Vagina (tissue), 2 donors: ENCODE data around the gene HRH4. TPM values are rescaled to one million over a fixed set of nuclear protein-coding genes. Genes with fewer than 3 reads are reported as not detected.

Experiments used
- DNase-seq, 2 donors: peaks; one replicate each; pipeline ENCODE4 v3.0.0-alpha.2; 2017; ENCODE audit errors: extremely low spot score in 2 of 2
- H3K27ac ChIP-seq: fragments of 200-600 bp; sonication (generic); one replicate; pipeline ENCODE4 v1.5.1; 2019
- H3K27me3 ChIP-seq: fragments of 200-600 bp; sonication (generic); one replicate; pipeline ENCODE4 v1.5.1; 2019
- H3K36me3 ChIP-seq, 2 donors: fragments of 200-600 bp; sonication (generic); one replicate each; pipeline ENCODE4 v1.5.1; 2017 to 2019
- H3K4me1 ChIP-seq: fragments of 200-600 bp; sonication (generic); one replicate; pipeline ENCODE4 v1.5.1; 2019
- H3K4me3 ChIP-seq, 2 donors: fragments of 200-600 bp; sonication (generic); 1 replicate in 1 of 2; 2 replicates in 1 of 2; pipeline ENCODE4 v1.5.1; 2016 to 2019
- H3K9me3 ChIP-seq: fragments of 200-600 bp; sonication (generic); one replicate; pipeline ENCODE4 v1.5.1; 2019
- CTCF ChIP-seq, 3 experiments: fragments of 450-650 bp in 2 of 3; fragments of 200-600 bp in 1 of 3; sonication (generic) in 1 of 3; IDR thresholded peaks; one replicate each; pipeline ENCODE4 v1.5.1; 2017 to 2019; ENCODE audit warnings: antibody characterized with exemption in 3 of 3, mild to moderate bottlenecking in 2 of 3, moderate library complexity in 2 of 3
- POLR2A ChIP-seq, 2 donors: fragments of 450-650 bp; IDR thresholded peaks; one replicate each; pipeline ENCODE4 v1.6.1; 2017; ENCODE audit warnings: antibody characterized with exemption in 2 of 2, mild to moderate bottlenecking in 2 of 2, moderate library complexity in 2 of 2
- POLR2AphosphoS5 ChIP-seq, 2 donors: sonication (generic); formaldehyde crosslinking; IDR thresholded peaks; one replicate each; pipeline ENCODE4 v1.9.0; 2017; ENCODE audit warnings: antibody characterized with exemption in 2 of 2, mild to moderate bottlenecking in 2 of 2, low read depth in 1 of 2; ENCODE audit not compliant: insufficient read depth in 1 of 2
- intact Hi-C: fragments of 100-400 bp; cut with DNase I; formaldehyde crosslinking; loops from one replicate; pipeline ENCODE4 v1.15.1; 2023
- total RNA-seq: library from RNA; depleted of rRNA; stranded (reverse); fragments of >200 nt; gene quantifications from one replicate; pipeline ENCODE4 v1.2.3, GENCODE V29; 2016

HRH4 gene
- total RNA-seq, 1 donor from 2014 or later = not detected

DNA sequence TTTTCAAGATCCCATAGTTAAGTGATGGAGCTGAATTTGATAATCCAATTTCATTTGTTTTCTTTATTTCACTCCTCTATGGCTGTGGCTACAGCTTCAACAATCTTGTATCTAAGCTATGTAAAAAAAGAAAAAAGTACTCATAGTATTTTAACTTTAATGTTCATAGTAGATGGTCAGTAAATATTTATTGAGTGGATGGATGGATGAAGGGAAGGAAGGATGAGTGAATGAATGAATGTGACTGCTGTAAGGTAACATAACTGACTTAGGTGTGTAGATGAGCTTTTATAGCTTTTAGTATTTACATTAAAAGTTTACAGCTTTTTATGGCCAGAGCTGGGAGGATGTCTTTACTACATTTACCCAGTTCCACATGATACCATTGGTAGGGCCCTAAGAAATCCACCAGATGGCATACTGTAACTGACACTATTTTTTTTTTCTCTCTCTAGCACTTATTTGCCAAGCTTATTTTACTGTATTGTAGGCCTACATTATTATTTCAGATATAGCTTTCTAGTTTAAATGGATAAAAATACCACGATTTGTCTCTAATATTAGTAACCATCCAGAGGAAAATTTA is 13.4 kb upstream of the HRH4 start:
- H3K27ac ChIP-seq = no peak overlapping the region
- no peak for TF ChIP-seq POLR2A (IDR thresholded peaks at IDR 0.05)
- no peak for TF ChIP-seq POLR2AphosphoS5 (IDR thresholded peaks at IDR 0.05; ENCODE audit: insufficient read depth in 1 of 2, low read depth in 1 of 2)
- no peak for TF ChIP-seq CTCF (IDR thresholded peaks at IDR 0.05)
- no peak for DNase-seq
- peaks cover 0 to 56% of the 10 kb centered on the region in 2 donors for H3K36me3 ChIP-seq
- H3K9me3 ChIP-seq = no peaks in the 10 kb centered on the region
- no peaks in the 10 kb centered on the region for H3K4me1 ChIP-seq
- no peaks in the 10 kb centered on the region for H3K27me3 ChIP-seq
- no peak overlapping the region for H3K4me3 ChIP-seq
- intact Hi-C loops = no loop called here

DNA sequence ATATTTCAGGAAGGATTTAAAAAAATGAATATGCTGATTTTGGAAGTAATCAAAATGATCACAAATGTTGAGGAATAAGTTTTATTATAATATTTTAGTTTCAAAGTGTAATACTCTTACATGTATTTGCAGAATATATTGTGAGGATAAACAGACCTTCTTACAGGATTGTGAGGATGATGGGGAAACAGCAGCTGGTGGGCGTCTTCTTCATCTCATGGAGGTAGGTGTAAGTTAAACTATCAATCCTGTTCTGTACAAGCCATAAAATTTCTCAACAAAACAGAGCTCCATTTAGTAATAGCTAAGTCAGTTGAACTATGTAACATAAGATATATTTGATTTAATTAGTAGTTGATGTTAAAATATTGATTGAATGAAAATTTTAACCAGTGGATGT is 12.5 kb upstream of the HRH4 start:
- DNase-seq = no peak
- Histone ChIP-seq H3K36me3 (peaks cover 0 to 56% of the 10 kb centered on the region in 2 donors), H3K4me3 (no peak overlapping the region), H3K9me3 (no peaks in the 10 kb centered on the region), H3K27ac (no peak overlapping the region), H3K27me3 (no peaks in the 10 kb centered on the region), H3K4me1 (no peaks in the 10 kb centered on the region)
- TF ChIP-seq CTCF (IDR thresholded peaks at IDR 0.05) (no peak), POLR2AphosphoS5 (IDR thresholded peaks at IDR 0.05; ENCODE audit: insufficient read depth in 1 of 2, low read depth in 1 of 2) (no peak), POLR2A (IDR thresholded peaks at IDR 0.05) (no peak)
- intact Hi-C loops = no loop called here

GRCh38 chr18:24456549-24456948 is 3.9 kb upstream of the HRH4 start:
- Histone ChIP-seq H3K36me3 (no peaks in the 10 kb centered on the region), H3K27ac (no peak overlapping the region), H3K4me3 (no peak overlapping the region), H3K4me1 (no peaks in the 10 kb centered on the region), H3K27me3 (no peaks in the 10 kb centered on the region), H3K9me3 (no peaks in the 10 kb centered on the region)
- TF ChIP-seq POLR2A (IDR thresholded peaks at IDR 0.05) (no peak), POLR2AphosphoS5 (IDR thresholded peaks at IDR 0.05; ENCODE audit: insufficient read depth in 1 of 2, low read depth in 1 of 2) (no peak), CTCF (IDR thresholded peaks at IDR 0.05) (no peak)
- DNase-seq = no peak
- intact Hi-C loops = no loop called here

- TF ChIP-seq POLR2AphosphoS5 (IDR thresholded peaks at IDR 0.05; ENCODE audit: insufficient read depth in 1 of 2, low read depth in 1 of 2) (no peak), POLR2A (IDR thresholded peaks at IDR 0.05) (no peak), CTCF (IDR thresholded peaks at IDR 0.05) (no peak)
- Histone ChIP-seq H3K27me3 (no peaks in the 10 kb centered on the region), H3K36me3 (no peaks in the 10 kb centered on the region), H3K4me1 (no peaks in the 10 kb centered on the region), H3K27ac (no peak overlapping the region), H3K9me3 (no peaks in the 10 kb centered on the region), H3K4me3 (no peak overlapping the region)
- intact Hi-C loops = no loop called here
- DNase-seq = no peak
Observed at GRCh38 chr18:24459772-24460171, 665 bp upstream of the HRH4 start.

- Histone ChIP-seq H3K27ac (no peak overlapping the region), H3K27me3 (no peaks in the 10 kb centered on the region), H3K36me3 (no peaks in the 10 kb centered on the region), H3K9me3 (no peaks in the 10 kb centered on the region), H3K4me1 (no peaks in the 10 kb centered on the region), H3K4me3 (no peak overlapping the region)
- no peak for DNase-seq
- TF ChIP-seq POLR2A (IDR thresholded peaks at IDR 0.05) = no peak
- TF ChIP-seq POLR2AphosphoS5 (IDR thresholded peaks at IDR 0.05; ENCODE audit: insufficient read depth in 1 of 2, low read depth in 1 of 2) = no peak
- no peak for TF ChIP-seq CTCF (IDR thresholded peaks at IDR 0.05)
- intact Hi-C loops = no loop called here
Observed at GRCh38 chr18:24461996-24462395, 1.6 kb downstream of the HRH4 start.
